HepG2 (cell line): ENCODE data around the gene TRPC1. TPM values are rescaled to one million over a fixed set of nuclear protein-coding genes. Genes with fewer than 3 reads are reported as not detected.

Source experiments
- CBFB ChIP-seq: sonication (generic); formaldehyde crosslinking; IDR thresholded peaks from 2 replicates; pipeline ENCODE4 v1.4.0; 2020; ENCODE audit warnings: missing genetic modification reagents
- CCDC6 ChIP-seq: sonication (generic); formaldehyde crosslinking; IDR thresholded peaks from 2 replicates; pipeline ENCODE4 v1.8.1; 2022; ENCODE audit warnings: mild to moderate bottlenecking, missing genetic modification reagents, moderate library complexity
- ESRRA ChIP-seq: sonication (generic); formaldehyde crosslinking; IDR thresholded peaks from 2 replicates; pipeline ENCODE4 v1.5.1; 2020; ENCODE audit warnings: mild to moderate bottlenecking, low read depth, missing genetic modification reagents
- FOXA3 ChIP-seq: IDR thresholded peaks from 2 replicates; pipeline ENCODE4 v1.6.1; 2016; ENCODE audit warnings: missing genetic modification reagents, missing compliant biosample characterization
- FOXP1 ChIP-seq, 2 experiments: fragments of 450-650 bp in 1 of 2; IDR thresholded peaks; 2 replicates each; pipeline ENCODE4 v1.6.1; 2017 to 2018; ENCODE audit warnings: antibody characterized with exemption in 1 of 2
- HBP1 ChIP-seq: IDR thresholded peaks from 2 replicates; pipeline ENCODE4 v1.6.1; 2016; ENCODE audit warnings: low read depth, control low read depth
- JUND ChIP-seq: sonication (generic); formaldehyde crosslinking; IDR thresholded peaks from 2 replicates; pipeline ENCODE4 v1.8.0; 2022; ENCODE audit warnings: mild to moderate bottlenecking, missing genetic modification reagents
- KLF13 ChIP-seq: sonication (generic); formaldehyde crosslinking; IDR thresholded peaks from 2 replicates; pipeline ENCODE4 v1.4.0; 2020; ENCODE audit warnings: mild to moderate bottlenecking, missing genetic modification reagents
- KLF16 ChIP-seq, 2 experiments: sonication (generic) in 1 of 2; formaldehyde crosslinking in 1 of 2; IDR thresholded peaks; 2 replicates each; pipeline versions ENCODE4 v1.6.1 to v1.8.0; 2016 to 2023; ENCODE audit warnings: missing genetic modification reagents in 2 of 2, missing compliant biosample characterization in 1 of 2
- PRDM10 ChIP-seq: sonication (generic); formaldehyde crosslinking; IDR thresholded peaks from 2 replicates; pipeline ENCODE4 v1.4.0; 2020; ENCODE audit warnings: low read depth, missing genetic modification reagents
- RCOR2 ChIP-seq: IDR thresholded peaks from 2 replicates; pipeline ENCODE4 v1.6.1; 2016; ENCODE audit warnings: missing biosample characterization, missing genetic modification reagents
- RFXAP ChIP-seq: sonication (generic); formaldehyde crosslinking; IDR thresholded peaks from 2 replicates; pipeline ENCODE4 v1.4.0; 2020; ENCODE audit warnings: missing genetic modification reagents, borderline replicate concordance
- SOX6 ChIP-seq, 2 experiments: fragments of 450-650 bp in 1 of 2; sonication (generic) in 1 of 2; formaldehyde crosslinking in 1 of 2; IDR thresholded peaks; 2 replicates each; pipeline versions ENCODE4 v1.4.0 to v1.6.1; 2017 to 2020; ENCODE audit warnings: antibody characterized with exemption in 1 of 2, mild to moderate bottlenecking in 1 of 2, missing genetic modification reagents in 1 of 2
- SP2 ChIP-seq: sonication (generic); formaldehyde crosslinking; IDR thresholded peaks from 2 replicates; pipeline ENCODE4 v1.5.1; 2020; ENCODE audit warnings: mild to moderate bottlenecking, missing genetic modification reagents
- ZBTB21 ChIP-seq: sonication (generic); formaldehyde crosslinking; IDR thresholded peaks from 2 replicates; pipeline ENCODE4 v1.4.0; 2020; ENCODE audit warnings: missing genetic modification reagents
- ZBTB44 ChIP-seq: sonication (generic); formaldehyde crosslinking; IDR thresholded peaks from 2 replicates; pipeline ENCODE4 v1.4.0; 2020; ENCODE audit warnings: missing genetic modification reagents
- ZBTB7A ChIP-seq: sonication (generic); formaldehyde crosslinking; IDR thresholded peaks from 2 replicates; pipeline ENCODE4 v1.8.0; 2022; ENCODE audit warnings: mild to moderate bottlenecking, missing genetic modification reagents
- ZNF317 ChIP-seq: sonication (generic); formaldehyde crosslinking; IDR thresholded peaks from 2 replicates; pipeline ENCODE4 v1.5.0; 2020; ENCODE audit warnings: mild to moderate bottlenecking, missing genetic modification reagents
- ZNF574 ChIP-seq: sonication (generic); formaldehyde crosslinking; IDR thresholded peaks from 2 replicates; pipeline ENCODE4 v1.4.0; 2020; ENCODE audit warnings: missing genetic modification reagents
- ZNF644 ChIP-seq: IDR thresholded peaks from 2 replicates; pipeline ENCODE4 v1.6.1; 2016; ENCODE audit warnings: low read depth
- polyA plus RNA-seq, 8 experiments: library from polyadenylated mRNA; depleted of rRNA in 3 of 8; stranded (reverse) in 7 of 8; unstranded in 1 of 8; fragments of >200 nt; fragmentation: Illumina TruSeq in 4 of 8; extraction: Trizol in 4 of 8; gene quantifications; 2 replicates each; pipeline versions ENCODE4 v1.2.1 to v1.2.3, GENCODE V29; 2011 to 2016; ENCODE audit warnings: low read depth in 4 of 8, missing spikeins in 1 of 8, mixed read lengths in 1 of 8; ENCODE audit not compliant: insufficient read depth in 1 of 8
- total RNA-seq, 5 experiments: library from RNA; depleted of rRNA; stranded (reverse); fragments of >200 nt; fragmentation: Illumina TruSeq; extraction: Trizol; gene quantifications; 2 replicates each; pipeline ENCODE4 v1.2.3, GENCODE V29; 2016; ENCODE audit warnings: low read depth in 1 of 5

The TRPC1 gene
- total and polyA plus RNA-seq, 2 of the 13 experiments (the other 11 are each of a cell fraction or from before 2014, with no cell fraction given) = 10.8 to 13.1 TPM

GRCh38 chr3:142850395-142851023 is 126.7 kb downstream of the TRPC1 start (continued):
- 0 out of 2 replicates have a peak, but pooled peaks have one; percentile 27 for TF ChIP-seq RFXAP (CRISPR knock-in tag)
- TF ChIP-seq CCDC6 (CRISPR knock-in tag) = no peak
- TF ChIP-seq ZNF644 = peak; percentile 82
- TF ChIP-seq ZNF317 (CRISPR knock-in tag) = no peak
- peak; percentile 37; the same call in 1 of the 2 replicates for TF ChIP-seq ESRRA (CRISPR knock-in tag)
- TF ChIP-seq ZBTB7A (CRISPR knock-in tag) = peak; percentile 28; the same call in 1 of the 2 replicates
- 0 out of 2 replicates have a peak, but pooled peaks have one; percentile 38 for TF ChIP-seq RCOR2 (CRISPR knock-in tag)
- no peak for TF ChIP-seq ZBTB21 (CRISPR knock-in tag)
- no peak for TF ChIP-seq FOXP1 (IDR thresholded peaks at IDR 0.05)
- peak; percentile 51 for TF ChIP-seq FOXP1 (CRISPR knock-in tag; IDR thresholded peaks at IDR 0.05)
- no peak for TF ChIP-seq ZBTB44 (CRISPR knock-in tag)
- TF ChIP-seq KLF13 (CRISPR knock-in tag) = no peak
- TF ChIP-seq PRDM10 (CRISPR knock-in tag) = 0 out of 2 replicates have a peak, but pooled peaks have one; percentile 65
- 0 out of 2 replicates have a peak, but pooled peaks have one; percentile 11 for TF ChIP-seq HBP1
- TF ChIP-seq SP2 = no peak
- TF ChIP-seq CBFB = peak; percentile 97
- TF ChIP-seq KLF16 (CRISPR knock-in tag; IDR thresholded peaks at IDR 0.05) = peak in 1 of 2 experiments; percentile 68; a peak in 2 of 4 replicates
- TF ChIP-seq SOX6 (IDR thresholded peaks at IDR 0.05) = no peak
- TF ChIP-seq SOX6 (CRISPR knock-in tag; IDR thresholded peaks at IDR 0.05) = peak; percentile 84
- TF ChIP-seq FOXA3 = peak; percentile 81
- TF ChIP-seq JUND = 0 out of 2 replicates have a peak, but pooled peaks have one; percentile 25
- peak; percentile 52; the same call in 1 of the 2 replicates for TF ChIP-seq ZNF574
